Measurements from ENCODE around the gene MAN2C1.
"Not testable (repeated sequence)": the region's sequence is repeated elsewhere in the genome, so short reads cannot be mapped to it uniquely, and the experiment has no call there.

The MAN2C1 gene

GRCh38 chr15:75367913-75368688 lies at the start of gene MAN2C1:
MAN2C1 (minus strand) TSS chr15:75368607; CDS start chr15:75368583, 24 bp downstream.
- peak; percentile 81 for DNase-seq

- DNase-seq = no peak
Observed at GRCh38 chr15:75416584-75416983, 48.2 kb upstream of the MAN2C1 start.

GRCh38 chr15:75410196-75410595 lies 41.8 kb upstream of the MAN2C1 start:
- no peak for DNase-seq

- no peak for DNase-seq
Observed at GRCh38 chr15:75407083-75407482, 38.7 kb upstream of the MAN2C1 start.

GRCh38 chr15:75403892-75404291 lies 35.5 kb upstream of the MAN2C1 start:
- DNase-seq = no peak

GRCh38 chr15:75397494-75397893 lies 29.1 kb upstream of the MAN2C1 start:
- no peak for DNase-seq

- DNase-seq = no peak
Observed at GRCh38 chr15:75389791-75390382, 21.5 kb upstream of the MAN2C1 start.

GRCh38 chr15:75383986-75384385 lies 15.6 kb upstream of the MAN2C1 start:
- not testable (repeated sequence) for DNase-seq

GRCh38 chr15:75380773-75381172 lies 12.4 kb upstream of the MAN2C1 start:
- DNase-seq = no peak

GRCh38 chr15:75371901-75372688 lies 3.7 kb upstream of the MAN2C1 start:
- DNase-seq = no peak

- no peak for DNase-seq
Observed at GRCh38 chr15:75371486-75371885, 3.1 kb upstream of the MAN2C1 start.

GRCh38 chr15:75369897-75370581 lies 1.6 kb upstream of the MAN2C1 start:
- DNase-seq = no peak

- DNase-seq = no peak
Observed at GRCh38 chr15:75368689-75369239, 357 bp upstream of the MAN2C1 start.

- DNase-seq = no peak
Observed at GRCh38 chr15:75367406-75367912, 948 bp downstream of the MAN2C1 start.

GRCh38 chr15:75367006-75367405 lies 1.4 kb downstream of the MAN2C1 start:
- DNase-seq = no peak

- DNase-seq = no peak
Observed at GRCh38 chr15:75366163-75366562, 2.2 kb downstream of the MAN2C1 start.

- no peak for DNase-seq
Observed at GRCh38 chr15:75364881-75365280, 3.5 kb downstream of the MAN2C1 start.

GRCh38 chr15:75363786-75364185 lies 4.6 kb downstream of the MAN2C1 start:
- DNase-seq = no peak

- no peak for DNase-seq
Observed at GRCh38 chr15:75362642-75363249, 5.7 kb downstream of the MAN2C1 start.

GRCh38 chr15:75361989-75362641 lies 6.3 kb downstream of the MAN2C1 start:
- no peak for DNase-seq

- DNase-seq = no peak
Observed at GRCh38 chr15:75361361-75361988, 6.9 kb downstream of the MAN2C1 start.

All from NCI-H1694 treated with DMSO at 0.1 percent for 48 hours (cell line).